HG03354 (cell line): Measurements from ENCODE around the gene GRK2.
A peak's percentile ranks its signal among the peaks of the same experiment; 100 is the strongest.
"Not testable (repeated sequence)": the region's sequence is repeated elsewhere in the genome, so short reads cannot be mapped to it uniquely, and the experiment has no call there.

Experiments
- ATAC-seq: cut with Tn5 transposase; IDR thresholded peaks from one replicate; pipeline ENCODE4 v1.9.1; 2021; ENCODE audit warnings: mild to moderate bottlenecking; ENCODE audit not compliant: unreplicated experiment, poor library complexity, severe bottlenecking

Gene GRK2

GRCh38 chr11:67252831-67253239, 13.4 kb upstream of the GRK2 start:
- no peak for ATAC-seq

GRCh38 chr11:67253872-67254624, 12.2 kb upstream of the GRK2 start:
- no peak for ATAC-seq

GRCh38 chr11:67254798-67255197, 11.5 kb upstream of the GRK2 start:
- no peak for ATAC-seq

- ATAC-seq = no peak
These were observed 10.9 kb upstream of the GRK2 start for GRCh38 chr11:67255353-67255752.

- no peak for ATAC-seq
These were observed 10.4 kb upstream of the GRK2 start for GRCh38 chr11:67255864-67256263.

- ATAC-seq = no peak
These were observed 9.7 kb upstream of the GRK2 start for GRCh38 chr11:67256477-67257135.

GRCh38 chr11:67260406-67260805, 5.9 kb upstream of the GRK2 start:
- no peak for ATAC-seq

GRCh38 chr11:67260885-67261639, 5.2 kb upstream of the GRK2 start:
- not testable (repeated sequence) for ATAC-seq

- no peak for ATAC-seq
These were observed 4.7 kb upstream of the GRK2 start for GRCh38 chr11:67261640-67261945.

- ATAC-seq = no peak
These were observed 4.2 kb upstream of the GRK2 start for GRCh38 chr11:67261946-67262681.

- peak; percentile 39 for ATAC-seq
These were observed 3.3 kb upstream of the GRK2 start for GRCh38 chr11:67262731-67263675.

- no peak for ATAC-seq
These were observed 2.0 kb upstream of the GRK2 start for GRCh38 chr11:67264260-67264659.

GRCh38 chr11:67264877-67265632, 1.2 kb upstream of the GRK2 start:
- no peak for ATAC-seq

- peak; percentile 50 for ATAC-seq
These were observed 432 bp upstream of the GRK2 start for GRCh38 chr11:67265633-67266448.

GRCh38 chr11:67267188-67268080, 1.2 kb downstream of the GRK2 start:
- ATAC-seq = no peak

GRCh38 chr11:67268081-67268961, 2.0 kb downstream of the GRK2 start:
- peak; percentile 41 for ATAC-seq
